Measurements from ENCODE around the gene THEM5.

DNA sequence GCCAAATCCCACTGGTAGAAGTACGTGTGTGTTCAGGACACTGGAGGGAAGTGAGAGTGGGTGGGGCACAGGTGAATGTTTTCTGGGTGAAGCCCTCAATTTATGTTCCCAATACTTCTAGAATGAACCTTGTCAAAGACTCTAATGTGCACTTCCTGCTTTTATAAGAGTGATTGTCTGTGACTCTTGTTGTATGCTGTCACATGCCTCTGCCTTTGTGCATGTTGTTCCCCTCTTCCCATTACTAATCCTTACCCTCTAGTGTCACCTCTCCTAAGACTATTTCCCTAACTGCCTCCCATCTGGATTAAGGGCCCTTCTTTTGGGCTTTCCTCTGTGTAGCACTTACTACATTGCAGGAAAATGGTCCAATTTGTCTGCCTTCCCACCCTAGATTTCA, 45.7 kb downstream of the THEM5 start:
- TF ChIP-seq POLR2A (IDR thresholded peaks at IDR 0.05; ENCODE audit: extremely low read depth, insufficient read length) = no peak
- TF ChIP-seq CTCF (IDR thresholded peaks at IDR 0.05; ENCODE audit: low read depth, low read length) = no peak
- no peak for TF ChIP-seq MYC (IDR thresholded peaks at IDR 0.05; ENCODE audit: low read depth, low read length)
- no peak for TF ChIP-seq MAX (IDR thresholded peaks at IDR 0.05; ENCODE audit: low read depth, low read length)
